GM19324 (cell line): Measurements from ENCODE around the gene DLK2.
"Not testable (repeated sequence)": the region's sequence is repeated elsewhere in the genome, so short reads cannot be mapped to it uniquely, and the experiment has no call there.

Source experiments
- ATAC-seq: cut with Tn5 transposase; IDR thresholded peaks from one replicate; pipeline ENCODE4 v1.9.1; 2021; ENCODE audit warnings: mild to moderate bottlenecking, moderate library complexity; ENCODE audit not compliant: unreplicated experiment, low FRiP score

The DLK2 gene

DNA sequence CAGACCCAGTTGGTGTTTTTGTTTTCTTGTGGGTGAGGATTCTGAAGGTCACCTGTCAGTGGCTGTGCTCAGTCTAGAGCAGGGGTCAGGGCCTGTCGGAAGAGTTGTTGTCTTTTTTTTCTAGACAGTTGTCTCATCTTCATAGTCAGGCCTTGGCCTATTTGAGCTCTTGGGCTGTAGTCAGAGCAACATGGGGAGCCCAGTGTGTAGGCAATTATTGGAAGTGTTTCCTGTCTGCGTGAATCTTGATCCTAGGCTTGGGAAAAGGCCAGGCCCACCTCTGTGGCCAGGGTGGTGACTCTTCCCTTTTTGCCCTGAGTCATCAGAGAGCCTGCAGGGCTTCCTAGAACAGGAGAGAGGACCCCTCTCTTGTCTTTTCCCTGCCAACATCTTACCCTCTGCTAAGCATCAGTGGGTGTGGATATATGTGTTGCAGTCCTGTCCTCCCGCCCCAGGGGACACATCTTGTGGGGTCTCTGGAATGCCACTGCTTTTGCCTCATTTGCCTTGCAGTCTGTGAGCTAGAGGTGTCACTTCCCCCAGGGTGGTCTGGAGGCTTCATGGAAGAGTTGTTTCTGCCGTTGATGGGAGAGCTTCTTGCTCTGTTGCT, 33.4 kb upstream of the DLK2 start:
- no peak for ATAC-seq

DNA sequence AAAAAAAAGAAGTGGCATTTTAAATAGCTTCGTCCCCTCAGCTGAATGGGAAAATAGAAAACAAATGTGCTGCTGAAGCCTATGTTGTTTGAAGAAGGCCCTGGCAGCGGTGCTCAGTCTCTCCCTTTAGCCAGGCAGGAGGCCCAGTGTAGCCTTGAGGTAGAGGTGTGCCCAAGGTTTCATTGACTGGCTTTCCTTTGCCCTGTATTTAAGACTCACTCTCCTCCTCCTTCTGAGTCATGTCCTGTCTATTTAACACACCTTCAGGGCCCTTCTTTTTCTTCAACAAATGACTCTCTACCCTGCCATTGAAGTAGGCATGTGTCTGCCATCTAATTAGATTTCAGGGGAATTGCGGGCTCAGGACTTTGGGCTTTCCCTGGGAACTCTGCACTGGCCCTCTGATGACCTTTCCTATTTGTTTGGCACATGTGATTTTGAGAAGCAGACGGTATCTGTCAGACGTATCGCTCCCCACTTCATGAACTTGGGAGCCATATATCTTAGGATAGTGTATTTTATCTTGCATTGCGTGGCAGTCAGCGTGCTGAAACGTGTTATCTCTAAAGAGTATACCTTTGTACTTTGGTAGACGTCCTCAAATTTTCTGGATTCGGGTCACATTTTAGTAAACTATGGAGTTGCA, 26.4 kb upstream of the DLK2 start:
- ATAC-seq, result no peak

DNA sequence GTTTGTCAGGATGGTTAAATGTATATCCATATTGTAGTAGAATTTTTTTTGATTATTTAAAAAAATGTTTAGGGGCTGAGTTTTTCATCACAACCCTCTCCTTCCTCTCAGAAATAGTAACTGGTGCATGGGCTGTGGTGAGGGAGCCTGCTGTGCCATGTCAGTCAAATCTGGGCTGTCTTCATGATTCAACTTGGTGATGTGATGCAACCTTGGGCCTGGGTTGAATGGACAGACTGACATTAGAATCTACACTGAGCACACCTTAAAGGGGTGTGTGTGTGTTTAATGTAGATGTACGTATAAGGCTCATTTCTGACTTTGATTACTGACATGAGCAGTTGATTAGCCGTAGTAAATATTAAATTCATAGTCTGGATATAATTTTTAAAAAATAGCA, 25.7 kb upstream of the DLK2 start:
- ATAC-seq, result no peak

DNA sequence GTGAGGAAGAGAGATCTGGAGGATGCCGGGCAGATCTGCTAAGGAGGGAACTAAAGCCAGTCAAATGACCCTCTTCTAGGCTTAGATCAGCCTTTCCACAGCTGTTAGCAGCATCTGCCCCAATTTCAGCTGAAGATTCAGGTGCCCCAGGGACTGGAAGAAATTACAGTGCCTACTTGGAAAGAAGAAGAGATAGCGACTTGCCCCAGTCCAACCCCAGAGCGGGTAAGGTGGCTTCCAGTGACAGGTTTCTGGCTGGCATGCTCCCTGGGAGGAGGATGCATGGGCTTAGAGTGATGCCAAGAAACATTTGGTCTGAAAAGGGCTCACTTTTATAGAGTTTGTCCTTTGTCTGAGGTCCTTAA, 22.6 kb upstream of the DLK2 start:
- no peak for ATAC-seq

DNA sequence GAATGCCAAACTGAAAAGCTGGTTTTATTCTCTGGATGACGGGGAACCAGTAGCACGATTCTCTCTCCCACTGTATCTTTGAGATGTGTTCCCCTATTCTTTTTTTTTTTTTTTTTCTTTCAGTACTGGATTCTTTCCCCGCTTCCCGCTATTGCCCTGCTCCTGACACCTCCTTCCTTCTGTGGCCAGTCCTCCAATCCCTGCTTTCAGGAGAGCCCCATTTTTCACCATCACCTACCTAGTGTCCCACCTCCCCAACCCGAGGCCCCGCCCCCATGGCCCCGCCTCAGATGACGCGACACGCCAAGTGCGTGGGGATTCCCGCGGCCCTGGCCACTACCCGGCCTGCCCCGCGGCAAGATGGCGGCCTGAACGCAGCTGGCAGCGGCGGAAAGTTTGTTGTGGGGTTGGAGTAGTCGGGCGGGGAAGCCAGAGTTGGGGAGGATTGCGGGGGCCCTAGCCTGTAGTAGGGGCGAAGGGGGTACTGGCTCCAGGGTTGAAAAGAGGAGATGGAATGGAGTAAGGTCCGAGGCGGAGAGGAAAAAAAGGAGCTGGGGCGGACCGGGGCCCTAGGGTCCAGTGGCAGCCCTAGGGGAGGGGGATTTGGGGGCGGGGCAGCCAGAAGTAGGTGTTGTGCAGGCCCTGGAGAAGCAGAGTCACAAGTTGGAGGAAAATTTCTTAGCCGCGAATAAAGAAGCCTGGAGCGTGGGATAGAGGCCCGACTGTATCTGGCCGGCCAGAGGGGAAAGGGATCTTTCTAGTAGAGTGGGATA, 22.1 kb upstream of the DLK2 start, which contains the start of gene TJAP1:
Gene TJAP1 (plus strand): TSS at position 336 of the 773 bp plus-strand sequence. CDS start 21,432 bp downstream, outside the sequence.
- ATAC-seq, result peak; percentile 91

DNA sequence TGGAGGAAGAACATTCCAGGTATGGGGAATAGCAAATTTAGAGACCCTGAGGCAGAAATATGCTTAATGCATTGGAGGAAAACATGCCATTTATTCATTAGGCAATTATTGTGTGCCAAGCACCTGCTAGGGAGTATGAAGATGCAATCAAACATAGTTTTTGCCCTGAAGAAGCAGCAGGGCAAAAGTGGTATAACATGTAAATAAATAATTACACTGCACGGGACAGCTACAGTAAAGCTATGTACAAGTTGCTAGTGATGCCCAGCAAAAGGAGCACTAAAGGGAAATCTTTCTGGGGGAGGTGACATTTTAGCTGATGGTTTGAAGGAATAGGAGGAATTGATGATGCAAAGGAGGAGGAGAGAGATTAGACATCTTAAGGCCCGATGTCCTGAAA, 21.4 kb upstream of the DLK2 start:
- no peak for ATAC-seq

DNA sequence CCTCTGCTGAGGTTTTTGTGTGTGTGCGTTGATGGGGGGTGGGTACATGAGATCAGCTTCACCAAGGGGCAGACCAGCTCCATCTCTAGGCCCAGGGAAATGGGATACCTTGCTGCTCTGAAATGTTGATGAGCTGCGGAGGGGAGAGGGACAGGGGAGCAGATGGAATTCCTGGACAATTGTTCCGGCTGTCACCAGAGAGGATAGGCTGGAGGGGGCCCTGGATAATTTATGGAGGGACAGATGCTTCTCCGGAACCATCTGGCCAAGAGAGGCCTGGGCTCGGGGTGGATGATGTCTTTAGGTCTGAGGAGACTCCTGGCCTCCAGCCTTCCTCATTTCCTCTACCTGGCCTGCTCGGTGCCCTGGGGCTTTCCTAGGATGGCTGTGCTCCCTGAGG, 20.2 kb upstream of the DLK2 start:
- no peak for ATAC-seq

DNA sequence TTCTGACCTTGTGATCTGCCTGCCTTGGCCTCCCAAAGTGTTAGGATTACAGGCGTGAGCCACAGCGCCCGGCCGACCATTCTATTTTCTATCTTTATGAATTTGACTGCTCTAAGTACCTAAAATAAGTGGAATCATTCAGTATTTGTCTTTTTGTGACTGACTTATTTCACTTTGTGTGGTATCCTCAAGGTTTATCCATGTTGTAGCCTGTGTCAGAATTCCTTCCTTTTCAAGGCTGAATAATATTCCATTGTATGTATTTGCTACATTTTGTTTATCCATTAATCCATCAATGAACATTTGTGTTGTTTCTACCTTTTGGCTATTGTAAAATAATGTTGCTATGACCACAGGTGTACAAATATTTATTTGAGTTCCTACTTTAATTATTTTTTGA, 17.2 kb upstream of the DLK2 start:
- ATAC-seq, result no peak

DNA sequence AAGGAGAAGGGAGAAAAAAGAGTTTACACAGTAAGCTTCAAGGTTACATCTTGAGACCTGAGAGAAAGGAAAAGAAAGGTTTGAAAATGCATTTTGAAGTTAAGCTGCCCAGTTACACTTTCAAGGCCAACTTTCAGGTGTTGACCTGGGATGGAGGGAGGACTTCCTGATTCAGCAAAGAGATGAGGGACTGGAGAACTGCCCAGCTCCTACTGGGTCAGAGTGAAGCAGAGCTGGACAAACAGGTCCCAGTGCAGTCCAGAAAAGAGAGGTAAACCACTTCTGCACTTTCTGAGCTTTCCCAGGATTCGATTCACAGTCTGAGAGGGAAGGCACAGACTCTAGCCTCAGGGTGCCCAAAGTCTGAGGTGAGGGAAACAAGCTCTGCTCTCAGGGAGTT, 16.1 kb upstream of the DLK2 start:
- no peak for ATAC-seq

DNA sequence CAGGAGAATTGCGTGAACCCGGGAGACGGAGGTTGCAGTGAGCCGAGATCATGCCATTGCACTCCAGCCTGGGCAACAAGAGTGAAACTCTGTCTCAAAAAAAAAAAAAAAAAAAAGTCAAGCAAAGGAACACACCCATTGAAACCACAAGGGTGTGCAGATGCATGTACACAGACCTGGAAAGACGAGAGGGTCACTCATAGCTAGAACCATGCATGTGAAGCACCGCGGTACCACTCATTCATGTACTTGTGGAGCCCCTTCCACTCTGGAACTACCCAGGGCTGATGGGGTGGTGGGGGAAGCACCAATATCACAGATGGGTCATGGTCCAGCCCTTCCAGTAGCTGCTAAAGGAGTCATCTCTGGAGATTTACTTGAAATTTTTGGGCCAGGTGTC, 14.6 kb upstream of the DLK2 start:
- ATAC-seq, result no peak

DNA sequence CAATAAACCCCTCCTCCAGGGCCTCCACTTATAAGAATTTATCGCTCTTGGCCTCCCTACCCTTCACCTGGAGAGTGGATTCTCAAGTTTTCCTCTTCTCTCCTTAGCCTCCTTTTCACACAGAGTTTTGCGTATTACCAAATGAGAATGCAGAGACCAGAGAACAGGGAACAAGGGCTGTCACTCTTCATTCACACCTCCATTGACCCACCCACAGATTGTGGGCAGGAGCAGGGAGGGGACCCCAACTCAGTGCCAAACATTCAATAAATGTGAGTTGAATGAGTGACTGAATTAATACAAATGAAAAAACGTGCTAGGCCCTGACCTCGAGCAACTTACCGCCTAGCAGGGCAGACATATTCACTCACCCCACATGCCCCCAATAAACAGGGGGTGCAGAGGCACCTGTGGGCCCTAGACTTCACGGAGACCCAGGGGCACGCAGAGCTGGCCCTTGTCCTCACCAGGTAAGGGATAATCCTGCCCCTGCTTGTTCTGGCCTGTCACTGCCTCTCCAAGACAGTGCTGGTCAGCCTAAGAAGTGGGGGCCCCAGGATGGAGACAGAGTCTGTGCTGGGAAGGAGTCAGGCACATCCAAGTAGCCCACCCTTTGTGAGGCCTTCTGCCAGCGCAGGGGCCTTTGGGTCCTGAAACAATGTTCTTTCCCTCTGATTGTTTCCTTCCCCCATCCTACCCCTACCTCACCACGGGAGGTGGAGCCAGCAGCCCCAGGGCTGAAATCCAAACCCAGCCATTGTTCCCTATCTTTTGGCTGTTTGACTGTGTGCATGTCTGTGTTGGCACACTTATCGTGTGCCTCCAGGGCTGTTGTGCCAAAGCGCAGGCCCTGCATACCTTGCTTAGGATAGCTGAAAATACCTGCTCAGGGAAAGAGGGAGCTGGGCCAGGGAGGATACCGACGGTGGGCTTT, 13.7 kb upstream of the DLK2 start:
- ATAC-seq, result no peak

DNA sequence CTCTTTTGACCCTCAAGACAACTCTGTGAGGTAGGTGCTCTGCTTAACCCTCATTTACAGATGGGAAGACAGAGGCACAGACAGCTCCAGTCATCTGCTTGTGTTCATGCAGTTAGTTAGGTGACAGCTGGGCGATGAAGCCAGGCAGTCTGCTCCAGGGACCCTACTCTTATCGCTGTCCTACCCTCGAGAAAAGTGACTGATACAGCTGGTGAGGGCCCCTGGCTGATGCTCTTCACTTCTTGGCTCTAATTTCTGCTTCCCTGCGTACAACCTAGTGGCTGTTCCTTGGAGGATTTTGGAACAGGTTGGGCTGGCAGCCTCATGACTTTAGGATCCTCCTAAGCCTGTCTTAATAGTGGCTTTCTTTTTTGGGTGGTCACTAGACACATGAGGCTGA, 12.9 kb upstream of the DLK2 start:
- no peak for ATAC-seq

DNA sequence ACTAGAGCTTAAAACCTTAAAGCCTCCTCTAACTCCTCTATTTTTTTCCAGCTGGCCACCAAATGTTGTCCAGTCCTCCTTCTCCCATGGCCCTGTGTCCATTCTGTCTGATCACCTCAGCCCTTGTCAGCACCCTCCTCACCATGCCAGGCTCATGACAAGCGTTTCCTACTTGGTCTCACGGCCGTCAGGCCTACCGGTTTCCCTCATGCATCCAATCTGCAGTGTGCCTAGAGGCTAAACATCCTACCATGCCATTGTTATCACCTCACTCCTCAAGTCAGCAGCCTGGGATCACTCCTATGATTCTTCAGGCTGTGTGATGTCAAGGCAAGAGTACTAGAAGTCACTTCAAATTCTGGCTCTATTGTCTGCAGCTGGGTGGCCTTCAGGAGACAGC, 12.4 kb upstream of the DLK2 start:
- no peak for ATAC-seq

DNA sequence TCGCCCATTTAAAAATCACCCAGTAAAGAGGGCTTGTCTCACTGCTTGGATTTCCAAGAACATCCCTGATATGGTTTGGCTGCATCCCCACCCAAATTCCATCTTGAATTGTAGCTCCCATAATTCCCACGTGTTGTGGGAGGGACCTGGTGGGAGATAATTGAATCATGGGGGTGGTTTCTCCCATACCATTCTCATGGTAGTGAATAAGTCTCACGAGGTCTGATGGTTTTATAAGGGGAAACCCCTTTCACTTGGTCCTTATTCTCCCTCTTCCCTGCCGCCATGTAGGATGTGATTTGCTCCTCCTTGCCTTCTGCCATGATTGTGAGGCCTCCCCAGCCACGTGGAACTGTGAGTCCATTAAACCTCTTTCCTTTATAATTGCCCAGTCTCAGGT, 11.9 kb upstream of the DLK2 start:
- ATAC-seq, result not testable (repeated sequence)

DNA sequence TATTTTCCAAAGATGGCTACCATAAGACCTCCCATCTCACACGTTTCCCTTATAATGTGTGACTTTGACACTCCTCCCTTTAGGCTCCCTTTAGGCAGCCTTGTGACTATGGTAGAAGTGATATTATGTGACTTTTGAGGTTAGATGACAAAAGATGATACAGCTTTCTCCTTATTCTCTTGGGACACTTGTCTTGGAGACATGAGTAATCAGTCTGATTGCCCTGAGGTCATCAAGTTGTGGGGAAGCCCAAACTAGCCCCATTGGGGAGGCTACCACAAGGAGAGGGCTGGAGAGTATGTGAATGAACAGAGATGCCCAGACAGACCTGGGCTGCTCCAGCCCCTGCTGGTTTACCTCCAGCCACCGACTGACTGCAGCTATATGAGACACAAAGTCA, 10.6 kb upstream of the DLK2 start:
- ATAC-seq, result no peak

DNA sequence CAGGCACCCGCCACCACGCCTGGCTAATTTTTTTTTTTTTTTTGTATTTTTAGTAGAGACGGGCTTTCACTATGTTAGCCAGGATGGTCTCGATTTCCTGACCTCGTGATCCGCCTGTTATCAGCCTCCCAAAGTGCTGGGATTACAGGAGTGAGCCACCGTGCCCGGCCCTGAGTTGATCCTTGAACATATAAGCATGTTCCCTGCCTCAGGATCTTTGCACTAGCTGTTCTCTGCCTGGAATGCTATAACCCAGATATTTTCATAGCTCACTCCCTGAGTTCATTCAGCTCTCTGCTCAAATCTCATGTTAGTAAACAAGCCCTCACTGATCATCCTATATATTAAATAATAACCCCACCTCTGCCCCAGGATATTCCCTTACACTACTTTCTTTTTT, 9.0 kb upstream of the DLK2 start:
- no peak for ATAC-seq

DNA sequence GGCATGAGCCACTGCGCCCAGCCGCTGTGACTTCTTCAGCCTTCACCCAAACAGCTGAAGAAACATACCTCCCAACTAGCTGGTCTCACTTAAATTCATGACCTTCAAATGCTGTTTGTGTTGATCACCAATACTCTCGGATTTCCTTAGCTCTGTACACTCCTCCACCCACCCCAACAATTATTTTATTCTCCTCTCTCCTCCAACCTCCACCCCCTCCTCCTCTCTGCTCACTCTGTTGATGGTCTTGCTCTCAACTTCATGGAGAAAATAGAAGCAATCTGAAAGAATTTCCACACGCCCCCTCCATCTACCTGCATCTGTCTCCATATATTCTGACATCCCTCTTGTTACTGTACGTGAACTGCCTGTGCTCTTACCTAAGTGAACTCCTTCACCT, 6.6 kb upstream of the DLK2 start:
- no peak for ATAC-seq

DNA sequence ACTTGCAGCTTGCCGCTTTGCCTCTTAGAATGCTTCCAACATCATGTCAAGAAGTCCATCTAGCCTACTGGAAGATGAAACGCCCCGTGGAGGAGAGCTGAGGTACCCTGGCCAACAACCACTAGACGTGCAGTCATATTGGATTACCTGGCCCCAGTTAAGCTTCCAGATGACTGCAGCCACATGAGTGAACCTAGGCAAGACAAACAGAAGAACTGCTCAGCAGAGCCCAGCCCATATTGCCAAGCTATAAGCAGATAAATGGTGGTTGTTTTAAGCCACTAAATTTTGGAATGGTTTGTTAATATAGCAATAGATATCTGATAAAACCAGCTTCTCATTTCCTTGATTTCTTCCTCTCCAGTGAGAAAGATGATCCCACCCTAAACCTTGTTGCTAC, 4.7 kb upstream of the DLK2 start:
- ATAC-seq, result no peak

DNA sequence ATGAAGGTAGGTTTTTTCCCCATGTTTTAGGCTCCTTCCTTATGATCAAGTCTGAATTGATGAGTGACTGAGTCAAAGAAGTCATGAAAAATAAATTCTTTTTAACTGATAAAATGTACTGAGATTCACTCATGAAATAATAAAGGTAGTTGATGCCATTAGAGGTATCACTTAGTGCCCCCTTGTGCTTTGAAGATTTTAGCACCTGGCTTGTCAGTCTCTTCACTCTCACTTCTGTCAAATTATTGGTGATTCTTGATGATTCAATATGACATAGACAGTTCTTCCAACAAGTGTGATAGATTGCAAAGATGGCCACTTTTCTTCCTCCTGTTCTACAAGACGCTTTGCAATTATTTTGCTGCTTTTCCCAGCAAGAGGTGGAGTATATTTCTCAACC, 4.2 kb upstream of the DLK2 start:
- ATAC-seq, result no peak

DNA sequence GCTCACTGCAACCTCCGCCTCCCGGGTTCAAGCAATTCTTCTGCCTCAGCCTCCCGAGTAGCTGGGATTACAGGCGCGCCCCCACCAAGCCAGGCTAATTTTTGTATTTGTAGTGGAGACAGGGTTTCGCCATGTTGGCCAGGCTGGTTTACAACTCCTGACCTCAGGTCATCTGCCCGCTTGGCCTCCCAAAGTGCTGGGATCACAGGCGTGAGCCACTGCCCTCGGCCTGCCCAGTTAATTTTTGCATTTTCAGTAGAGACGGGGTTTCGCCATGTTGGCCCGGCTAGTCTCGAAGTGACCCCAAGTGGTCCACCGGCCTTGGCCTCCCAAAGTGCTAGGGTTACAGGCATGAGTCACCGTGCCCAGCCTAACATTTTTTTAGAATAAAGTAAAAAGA, 2.8 kb upstream of the DLK2 start:
- not testable (repeated sequence) for ATAC-seq

DNA sequence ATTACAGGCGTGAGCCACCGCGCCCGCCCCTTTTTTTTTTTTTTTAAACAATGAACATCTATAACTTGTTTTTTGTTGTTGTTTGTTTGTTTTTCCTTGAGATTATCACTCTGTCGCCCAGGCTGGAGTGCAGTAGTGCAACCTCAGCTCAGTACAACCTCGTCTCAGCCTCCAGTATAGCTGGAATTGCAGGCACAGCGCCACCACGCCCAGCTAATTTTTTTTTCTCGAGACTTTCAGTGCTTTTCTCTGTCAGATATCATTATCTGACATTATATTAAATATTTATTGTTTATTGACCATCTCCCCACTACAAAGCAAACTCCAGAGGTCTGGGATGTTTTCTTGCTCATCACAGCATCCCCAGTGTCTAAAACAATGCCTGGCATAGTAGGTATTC, 2.3 kb upstream of the DLK2 start:
- ATAC-seq, result no peak
